GM10248 (cell line): Measurements from ENCODE around the gene CKS2.
"Not testable (repeated sequence)": the region's sequence is repeated elsewhere in the genome, so short reads cannot be mapped to it uniquely, and the experiment has no call there.

Experiments
- CTCF ChIA-PET: fragments of 300-600 bp; sonication (Branson Sonifier 250); formaldehyde crosslinking; extraction: SDS; loops from one replicate; lab custom pipeline; 2021; ENCODE audit warnings: antibody characterized with exemption; lab: Yijun Ruan, JAX
- POLR2A ChIA-PET: fragments of 350-650 bp; sonication (Branson Sonifier 250); formaldehyde crosslinking; extraction: SDS; loops from one replicate; lab custom pipeline; 2020; ENCODE audit warnings: antibody characterized with exemption; lab: Yijun Ruan, JAX
- DNase-seq: peaks from one replicate; pipeline ENCODE4 v3.0.0; 2012; ENCODE audit errors: extremely low spot score
- TF ChIP-seq, protein P1 (sequence below): IDR thresholded peaks from 2 replicates; pipeline ENCODE4 v1.5.1; 2012; ENCODE audit warnings: mild to moderate bottlenecking, low read depth; ENCODE audit errors: extremely low read depth, missing control alignments, control extremely low read depth

Gene CKS2

DNA sequence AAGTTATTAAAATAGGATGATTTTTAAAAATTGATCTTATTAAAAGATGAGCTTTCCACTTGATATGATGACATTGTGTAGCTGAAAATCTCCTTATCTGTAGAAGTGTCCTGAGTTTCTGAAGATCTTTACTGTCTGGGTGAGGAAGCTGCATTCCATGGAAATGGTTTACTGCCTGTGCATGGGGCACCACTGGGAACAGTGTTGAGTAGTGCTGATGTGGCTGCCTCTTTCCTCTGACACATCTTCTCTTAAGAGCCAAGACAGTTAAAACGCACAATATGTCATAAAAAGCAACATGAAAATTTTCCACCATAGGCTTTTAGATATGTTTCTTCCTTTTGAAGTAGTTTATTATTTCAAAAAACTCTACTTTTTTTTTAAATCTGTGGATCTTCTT is 32.0 kb downstream of the CKS2 start:
- no peak for DNase-seq
- POLR2A ChIA-PET, result no interaction called here
- TF ChIP-seq, protein P1, sequence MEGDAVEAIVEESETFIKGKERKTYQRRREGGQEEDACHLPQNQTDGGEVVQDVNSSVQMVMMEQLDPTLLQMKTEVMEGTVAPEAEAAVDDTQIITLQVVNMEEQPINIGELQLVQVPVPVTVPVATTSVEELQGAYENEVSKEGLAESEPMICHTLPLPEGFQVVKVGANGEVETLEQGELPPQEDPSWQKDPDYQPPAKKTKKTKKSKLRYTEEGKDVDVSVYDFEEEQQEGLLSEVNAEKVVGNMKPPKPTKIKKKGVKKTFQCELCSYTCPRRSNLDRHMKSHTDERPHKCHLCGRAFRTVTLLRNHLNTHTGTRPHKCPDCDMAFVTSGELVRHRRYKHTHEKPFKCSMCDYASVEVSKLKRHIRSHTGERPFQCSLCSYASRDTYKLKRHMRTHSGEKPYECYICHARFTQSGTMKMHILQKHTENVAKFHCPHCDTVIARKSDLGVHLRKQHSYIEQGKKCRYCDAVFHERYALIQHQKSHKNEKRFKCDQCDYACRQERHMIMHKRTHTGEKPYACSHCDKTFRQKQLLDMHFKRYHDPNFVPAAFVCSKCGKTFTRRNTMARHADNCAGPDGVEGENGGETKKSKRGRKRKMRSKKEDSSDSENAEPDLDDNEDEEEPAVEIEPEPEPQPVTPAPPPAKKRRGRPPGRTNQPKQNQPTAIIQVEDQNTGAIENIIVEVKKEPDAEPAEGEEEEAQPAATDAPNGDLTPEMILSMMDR, result no peak
- CTCF ChIA-PET, result interaction anchor here (1.4 to 2.2 kb wide), 4 partner anchors 9 to 206 kb away, joined by 4 to 8 read pairs (median 5); no protein-coding TSS in a partner anchor

DNA sequence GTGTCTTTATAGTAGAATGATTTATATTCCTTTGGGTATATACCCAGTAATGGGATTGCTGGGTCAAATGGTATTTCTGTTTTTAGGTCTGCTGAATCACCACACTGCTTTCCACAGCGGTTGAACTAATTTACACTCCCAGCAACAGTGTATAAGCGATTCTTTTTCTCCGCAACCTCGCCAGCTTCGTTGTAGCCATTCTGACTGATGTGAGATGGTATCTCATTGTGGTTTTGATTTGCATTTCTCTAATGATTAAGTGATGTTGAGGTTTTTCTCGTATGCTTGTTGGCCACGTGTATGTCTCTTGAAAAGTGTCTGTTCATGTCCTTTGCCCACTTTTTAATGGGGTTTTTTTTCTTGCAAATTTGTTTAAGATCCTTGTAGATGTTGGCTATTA is 32.8 kb downstream of the CKS2 start:
- DNase-seq, POLR2A ChIA-PET: not testable (repeated sequence)
- CTCF ChIA-PET, result interaction anchor here (1.4 to 1.6 kb wide), 3 partner anchors 8 to 16 kb away, joined by 4 to 5 read pairs (median 5); no protein-coding TSS in a partner anchor

- ChIA-PET CTCF (interaction anchor here (5.3 kb wide), 1 partner anchor 12 kb away, joined by 22 read pairs; no protein-coding TSS in a partner anchor), POLR2A (no interaction called here)
- TF ChIP-seq, protein P1, result no peak
- DNase-seq, result no peak
Measured at GRCh38 chr9:89345476-89345875, 34.5 kb downstream of the CKS2 start.

DNA sequence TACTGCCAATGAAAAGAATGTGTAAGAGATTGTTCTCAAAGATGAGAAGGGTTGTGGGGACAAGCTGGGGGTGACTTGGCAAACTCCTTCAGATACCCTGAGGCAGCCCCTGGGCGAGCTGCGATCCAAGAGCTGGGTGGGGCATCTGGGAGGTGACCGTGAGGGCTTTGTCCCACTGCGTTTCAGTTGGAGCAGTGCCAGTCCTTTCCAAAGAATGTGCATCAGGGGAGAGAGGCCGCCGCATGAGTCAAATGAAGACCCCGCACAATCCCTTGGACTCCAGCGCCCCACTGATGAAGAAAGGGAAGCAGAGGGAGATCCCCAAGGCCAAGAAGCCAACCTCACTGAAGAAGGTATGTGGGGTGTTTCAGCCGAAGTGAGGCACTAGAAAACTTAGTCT is 35.7 kb downstream of the CKS2 start:
- CTCF ChIA-PET, result interaction anchor here (5.3 kb wide), 1 partner anchor 11 kb away, joined by 22 read pairs; no protein-coding TSS in a partner anchor
- TF ChIP-seq, protein P1, result no peak
- POLR2A ChIA-PET, result no interaction called here
- DNase-seq, result no peak

DNA sequence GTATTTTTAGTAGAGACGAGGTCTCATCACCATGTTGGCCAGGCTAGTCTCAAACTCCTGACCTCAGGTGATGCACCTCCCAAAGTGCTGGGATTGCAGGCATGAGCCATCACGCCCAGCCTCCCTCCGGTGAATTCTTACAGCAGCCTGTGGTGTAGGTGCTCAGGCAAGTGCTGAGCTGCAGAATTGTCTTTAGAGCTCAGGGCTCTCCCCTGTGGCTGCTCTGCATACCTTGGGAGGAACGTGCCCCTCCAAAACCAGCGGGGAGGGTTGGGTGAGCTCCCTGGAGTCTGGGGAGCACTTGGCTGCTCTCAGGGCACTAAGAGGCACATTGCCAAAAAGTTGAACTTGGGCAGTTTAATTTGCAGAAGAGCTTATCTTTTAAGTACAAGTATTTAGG is 36.7 kb downstream of the CKS2 start:
- ChIA-PET CTCF (interaction anchor here (0.8 to 5.3 kb wide), 6 partner anchors 10 to 29 kb away, joined by 3 to 22 read pairs (median 4); partner anchors contain the start of gene SECISBP2), POLR2A (interaction anchor here (0.7 kb wide), 1 partner anchor 15 kb away, joined by 8 read pairs; no protein-coding TSS in a partner anchor)
- TF ChIP-seq, protein P1, result no peak
- no peak for DNase-seq

- CTCF ChIA-PET, result interaction anchor here (0.9 to 5.3 kb wide), 4 partner anchors 8 to 199 kb away, joined by 3 to 22 read pairs (median 7); no protein-coding TSS in a partner anchor
- POLR2A ChIA-PET, result no interaction called here
- TF ChIP-seq, protein P1, result no peak
- no peak for DNase-seq
Measured at GRCh38 chr9:89349607-89350006, 38.6 kb downstream of the CKS2 start.

- TF ChIP-seq, protein P1, result no peak
- CTCF ChIA-PET, result interaction anchor here (1.0 to 1.5 kb wide), 4 partner anchors 8 to 33 kb away, joined by 3 to 5 read pairs (median 4); partner anchors contain the start of gene SECISBP2
- no peak for DNase-seq
- POLR2A ChIA-PET, result no interaction called here
Measured at GRCh38 chr9:89350988-89351557, 40.1 kb downstream of the CKS2 start.
